Right forelimb (tissue), 1 donor: ENCODE measurements around the gene PLD1.
"Not testable (repeated sequence)": the region's sequence is repeated elsewhere in the genome, so short reads cannot be mapped to it uniquely, and the experiment has no call there.

ENCODE experiments used
- DNase-seq: peaks from one replicate; pipeline ENCODE4 v3.0.0-alpha.2; 2018

PLD1 gene

GRCh38 chr3:171694888-171695287, 115.4 kb downstream of the PLD1 start:
- no peak for DNase-seq

GRCh38 chr3:171692551-171692950, 117.7 kb downstream of the PLD1 start:
- DNase-seq: not testable (repeated sequence)

GRCh38 chr3:171691485-171691884, 118.8 kb downstream of the PLD1 start:
- no peak for DNase-seq

- no peak for DNase-seq
Observed at GRCh38 chr3:171690281-171690680, 120.0 kb downstream of the PLD1 start.

- no peak for DNase-seq
Observed at GRCh38 chr3:171688593-171688992, 121.7 kb downstream of the PLD1 start.

- no peak for DNase-seq
Observed at GRCh38 chr3:171688002-171688401, 122.3 kb downstream of the PLD1 start.

GRCh38 chr3:171687581-171687980, 122.7 kb downstream of the PLD1 start:
- no peak for DNase-seq

GRCh38 chr3:171687064-171687463, 123.2 kb downstream of the PLD1 start:
- DNase-seq: no peak

- DNase-seq: no peak
Observed at GRCh38 chr3:171685116-171685895, 125.0 kb downstream of the PLD1 start.

- DNase-seq: no peak
Observed at GRCh38 chr3:171684221-171684620, 126.1 kb downstream of the PLD1 start.

- no peak for DNase-seq
Observed at GRCh38 chr3:171682743-171683142, 127.5 kb downstream of the PLD1 start.

GRCh38 chr3:171680726-171681411, 129.4 kb downstream of the PLD1 start:
- DNase-seq: no peak

- no peak for DNase-seq
Observed at GRCh38 chr3:171678971-171679492, 131.3 kb downstream of the PLD1 start.

- no peak for DNase-seq
Observed at GRCh38 chr3:171677706-171678105, 132.6 kb downstream of the PLD1 start.

- DNase-seq: no peak
Observed at GRCh38 chr3:171676601-171677175, 133.6 kb downstream of the PLD1 start.

GRCh38 chr3:171673951-171674350, 136.3 kb downstream of the PLD1 start:
- no peak for DNase-seq

GRCh38 chr3:171672538-171672937, 137.7 kb downstream of the PLD1 start:
- no peak for DNase-seq

GRCh38 chr3:171672124-171672523, 138.2 kb downstream of the PLD1 start:
- no peak for DNase-seq

- DNase-seq: no peak
Observed at GRCh38 chr3:171671709-171672108, 138.6 kb downstream of the PLD1 start.

GRCh38 chr3:171666516-171666915, 143.8 kb downstream of the PLD1 start:
- no peak for DNase-seq

- DNase-seq: no peak
Observed at GRCh38 chr3:171663805-171664204, 146.5 kb downstream of the PLD1 start.

GRCh38 chr3:171661484-171661883, 148.8 kb downstream of the PLD1 start:
- DNase-seq: no peak

- no peak for DNase-seq
Observed at GRCh38 chr3:171660188-171660587, 150.1 kb downstream of the PLD1 start.

- DNase-seq: no peak
Observed at GRCh38 chr3:171658841-171659240, 151.4 kb downstream of the PLD1 start.
